ENCODE results near the gene PDE11A. TPM values are rescaled to one million over a fixed set of nuclear protein-coding genes. Genes with fewer than 3 reads are reported as not detected.

Gene PDE11A
- total and polyA plus RNA-seq, 2 of the 13 experiments (the other 11 are each of a cell fraction or from before 2014, with no cell fraction given), result 1.2 to 1.7 TPM

DNA sequence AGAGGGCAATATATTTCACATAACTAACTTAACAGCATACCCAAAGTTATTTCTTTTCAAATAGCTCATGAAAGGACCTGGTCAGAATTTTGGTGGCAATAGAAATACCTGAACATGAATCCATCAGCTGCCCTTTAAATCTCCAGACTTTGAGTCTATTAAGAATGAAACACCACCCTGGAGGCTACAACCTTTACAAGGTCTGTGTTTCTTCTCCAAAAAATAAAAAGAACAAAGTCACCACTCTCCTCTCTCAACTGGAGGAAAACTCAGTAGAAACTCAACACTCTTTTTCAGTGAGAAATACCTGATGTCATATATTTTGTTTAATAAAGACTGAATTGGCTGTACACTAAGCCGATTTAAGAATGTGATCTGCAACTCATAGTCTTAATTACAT lies 475.7 kb downstream of the PDE11A start (continued):
- TF ChIP-seq AKNA (CRISPR knock-in tag; IDR thresholded peaks at IDR 0.05; ENCODE audit: borderline replicate concordance), result no peak

DNA sequence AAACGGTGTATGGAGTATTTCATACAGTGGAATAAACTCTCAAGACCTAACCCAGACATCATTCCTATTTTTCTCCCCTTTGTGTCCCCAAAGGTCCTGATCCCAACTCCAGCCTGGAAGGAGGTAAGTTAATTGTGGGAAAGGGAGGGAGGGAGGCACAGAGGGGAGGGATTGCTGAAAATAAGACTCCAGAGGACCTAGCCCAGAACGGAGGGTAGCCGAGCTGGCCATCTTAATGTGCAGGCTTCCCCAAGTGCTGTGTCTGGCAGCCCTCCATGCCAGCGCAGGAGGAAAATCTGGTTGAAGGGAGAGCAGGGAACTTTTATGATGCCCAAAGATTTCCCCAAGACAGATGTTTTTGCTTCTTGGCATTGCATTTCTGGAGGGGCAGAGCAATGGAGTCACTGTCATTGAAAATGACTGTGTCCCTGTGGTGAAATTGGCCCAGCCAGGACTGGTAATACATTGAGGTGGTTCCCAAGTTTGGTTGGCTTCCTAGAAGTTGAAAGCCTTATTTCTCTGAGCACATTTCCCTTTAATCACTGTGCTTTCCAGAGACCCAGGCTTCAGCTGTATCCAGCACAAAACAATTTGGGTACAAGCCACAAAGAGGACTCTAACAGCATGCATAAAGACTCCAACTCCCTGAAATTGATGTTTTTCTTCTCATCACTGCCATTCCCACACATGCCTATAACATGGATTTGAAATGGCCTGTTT lies 477.3 kb downstream of the PDE11A start:
- H3K9me3 ChIP-seq (ENCODE audit: low read length), result no peaks in the 10 kb centered on the region; the same call in 1 of the 2 replicates
- POLR2A ChIA-PET, result no interaction called here
- CTCF ChIA-PET (ENCODE audit: low intra/inter-chr PET ratio, low total read pairs), result no interaction called here
- in situ Hi-C loops (cut with HindIII; ENCODE audit: extremely low pct_ligation_motif_present, low pct_unique_long_range_greater_than_20kb) (no loop called here), intact Hi-C loops (cut with micrococcal nuclease; ENCODE audit: unreplicated experiment) (no loop called here)
- H3K9ac ChIP-seq (ENCODE audit: insufficient read depth, low read depth, low read length), result no peak overlapping the region
- H3K36me3 ChIP-seq (replicated peaks in 1 of 2; ENCODE audit: control insufficient read depth in 1 of 2, insufficient read depth in 2 of 2, low read length in 2 of 2), result no peaks in the 10 kb centered on the region
- DNase-seq (ENCODE audit: low spot score) (no peak), FAIRE-seq (no peak), ATAC-seq (no peak)
- no TSS peak for BruUV-seq (replicated peaks)
- H4K20me1 ChIP-seq (ENCODE audit: insufficient read depth, low read length), result no peaks in the 10 kb centered on the region
- no peak overlapping the region for H3K4me2 ChIP-seq (ENCODE audit: low read depth, low read length)
- no peaks in the 10 kb centered on the region for H3K27me3 ChIP-seq (ENCODE audit: control insufficient read depth in 1 of 2, insufficient read depth in 2 of 2, low read length in 2 of 2)
- H3K79me2 ChIP-seq (ENCODE audit: insufficient read depth, low read length), result no peaks in the 10 kb centered on the region
- H3K4me1 ChIP-seq (ENCODE audit: insufficient read depth, low read length), result peaks cover 65% of the 10 kb centered on the region
- WGBS (ENCODE audit: low lambda C conversion rate), result 97% methylated on average over 4 of the region's 4 CpGs
- H3K4me3 ChIP-seq (replicated peaks in 1 of 3; ENCODE audit: insufficient read depth in 1 of 3, low read depth in 2 of 3, low read length in 3 of 3), result no peak overlapping the region
- H2AFZ ChIP-seq (ENCODE audit: low read length), result peak overlapping the region; percentile 42
- H3K27ac ChIP-seq (ENCODE audit: extremely low read length, insufficient read depth, low read length), result no peak overlapping the region
- TF ChIP-seq KLF13 (CRISPR knock-in tag; IDR thresholded peaks at IDR 0.05) (no peak), ZNF260 (CRISPR knock-in tag; IDR thresholded peaks at IDR 0.05; ENCODE audit: borderline replicate concordance, low read depth) (no peak), RFX3 (CRISPR knock-in tag; IDR thresholded peaks at IDR 0.05) (no peak), ZHX1 (CRISPR knock-in tag; IDR thresholded peaks at IDR 0.05; ENCODE audit: low read depth) (no peak), ZNF296 (CRISPR knock-in tag; conservative IDR thresholded peaks at IDR 0.05) (no peak), ZNF749 (CRISPR knock-in tag; IDR thresholded peaks at IDR 0.05; ENCODE audit: borderline replicate concordance) (no peak), TARDBP (CRISPR knock-in tag; IDR thresholded peaks at IDR 0.05) (no peak), BCL3 (CRISPR knock-in tag; IDR thresholded peaks at IDR 0.05) (no peak), ZFP36 (IDR thresholded peaks at IDR 0.05; ENCODE audit: borderline replicate concordance, low read depth, low read length, partially characterized antibody) (no peak), DR1 (CRISPR knock-in tag; IDR thresholded peaks at IDR 0.05) (no peak), NR1H2 (CRISPR knock-in tag; IDR thresholded peaks at IDR 0.05; ENCODE audit: borderline replicate concordance, low read depth) (no peak), ZNF556 (CRISPR knock-in tag; IDR thresholded peaks at IDR 0.05; ENCODE audit: borderline replicate concordance) (no peak), SAP130 (CRISPR knock-in tag; IDR thresholded peaks at IDR 0.05; ENCODE audit: low read depth) (no peak)
